ENCODE results near the gene MPDZ.

GRCh38 chr9:13076616-13077015 lies 202.9 kb downstream of the MPDZ start:
- TF ChIP-seq SP1 (IDR thresholded peaks at IDR 0.05) (no peak), SUZ12 (IDR thresholded peaks at IDR 0.05) (no peak), HDGF (IDR thresholded peaks at IDR 0.05; ENCODE audit: borderline replicate concordance) (no peak), FOXA1 (IDR thresholded peaks at IDR 0.05) (no peak), TARDBP (IDR thresholded peaks at IDR 0.05) (no peak), FOXM1 (IDR thresholded peaks at IDR 0.05; ENCODE audit: borderline replicate concordance) (no peak), CTBP1 (IDR thresholded peaks at IDR 0.05; ENCODE audit: borderline replicate concordance) (no peak), FOXK2 (IDR thresholded peaks at IDR 0.05) (no peak), BHLHE40 (IDR thresholded peaks at IDR 0.05; ENCODE audit: borderline replicate concordance) (no peak), L3MBTL2 (conservative IDR thresholded peaks at IDR 0.05) (no peak), ZNF384 (IDR thresholded peaks at IDR 0.05) (no peak), NFRKB (IDR thresholded peaks at IDR 0.05) (no peak)
- TF ChIP-seq, protein P1, sequence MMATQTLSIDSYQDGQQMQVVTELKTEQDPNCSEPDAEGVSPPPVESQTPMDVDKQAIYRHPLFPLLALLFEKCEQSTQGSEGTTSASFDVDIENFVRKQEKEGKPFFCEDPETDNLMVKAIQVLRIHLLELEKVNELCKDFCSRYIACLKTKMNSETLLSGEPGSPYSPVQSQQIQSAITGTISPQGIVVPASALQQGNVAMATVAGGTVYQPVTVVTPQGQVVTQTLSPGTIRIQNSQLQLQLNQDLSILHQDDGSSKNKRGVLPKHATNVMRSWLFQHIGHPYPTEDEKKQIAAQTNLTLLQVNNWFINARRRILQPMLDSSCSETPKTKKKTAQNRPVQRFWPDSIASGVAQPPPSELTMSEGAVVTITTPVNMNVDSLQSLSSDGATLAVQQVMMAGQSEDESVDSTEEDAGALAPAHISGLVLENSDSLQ (IDR thresholded peaks at IDR 0.05) = no peak
